Suprapubic skin (tissue), 2 donors: ENCODE measurements around the gene SPOCD1.

Experiments used
- EP300 ChIP-seq: sonication (generic); formaldehyde crosslinking; IDR thresholded peaks from one replicate; pipeline ENCODE4 v1.6.1; 2017; ENCODE audit warnings: antibody characterized with exemption
- POLR2A ChIP-seq, 2 donors: fragments of 450-650 bp; IDR thresholded peaks; one replicate each; pipeline ENCODE4 v1.6.1; 2017; ENCODE audit warnings: antibody characterized with exemption in 2 of 2, mild to moderate bottlenecking in 2 of 2, moderate library complexity in 2 of 2

GRCh38 chr1:31757989-31758388, 57.8 kb downstream of the SPOCD1 start:
- TF ChIP-seq EP300: no peak
- no peak for TF ChIP-seq POLR2A (IDR thresholded peaks at IDR 0.05)
